ENCODE data around the gene IFT43. TPM values are rescaled to one million over a fixed set of nuclear protein-coding genes. Genes with fewer than 3 reads are reported as not detected.

Gene IFT43
- total and polyA plus RNA-seq, 10 of the 15 experiments (the other 5 are each of a cell fraction or from before 2014, with no cell fraction given) = 8.2 to 24.8 (median 14.0) TPM

- SMC1A ChIA-PET (ENCODE audit: uncharacterized antibody, unreplicated experiment) = no interaction called here
- POLR2A ChIA-PET = no interaction called here
- no peaks in the 10 kb centered on the region for H3K27me3 ChIP-seq (replicated peaks in 1 of 2; ENCODE audit: control insufficient read depth in 2 of 2, insufficient read depth in 2 of 2, low read length in 1 of 2)
Observed at GRCh38 chr14:75941030-75941429, 44.5 kb upstream of the IFT43 start.

More at GRCh38 chr14:75941030-75941429, 44.5 kb upstream of the IFT43 start:
- FAIRE-seq (no peak), ATAC-seq (no peak), DNase-seq (ENCODE audit: low read depth, low spot score) (no peak)
- intact Hi-C loops (cut with micrococcal nuclease; ENCODE audit: unreplicated experiment) (no loop called here), in situ Hi-C loops (cut with MboI) (no loop called here)
- Histone ChIP-seq H3K36me3 (ENCODE audit: control insufficient read depth in 2 of 2, insufficient read depth in 2 of 2, low read length in 1 of 2) (peaks cover 0 to 2% of the 10 kb centered on the region in 2 experiments; a peak in 1 of 4 replicates), H3K4me1 (ENCODE audit: control insufficient read depth, insufficient read depth, low read length) (no peaks in the 10 kb centered on the region), H4K20me1 (ENCODE audit: control insufficient read depth, insufficient read depth) (no peaks in the 10 kb centered on the region), H3K27ac (ENCODE audit: control insufficient read depth, insufficient read depth) (no peak overlapping the region), H3K4me3 (no peak overlapping the region), H3K79me2 (ENCODE audit: control insufficient read depth, insufficient read depth, low read length) (no peaks in the 10 kb centered on the region), H3K9ac (ENCODE audit: control insufficient read depth, insufficient read depth, low read length) (no peak overlapping the region), H3K9me3 (replicated peaks; ENCODE audit: control insufficient read depth, insufficient read depth, low read length) (no peaks in the 10 kb centered on the region), H3K4me2 (ENCODE audit: control insufficient read depth, insufficient read depth) (no peak overlapping the region), H2AFZ (ENCODE audit: control insufficient read depth, low read depth, low read length) (no peak overlapping the region)
- WGBS (ENCODE audit: insufficient coverage, insufficient replicate concordance, low lambda C conversion rate, missing lambda C conversion rate) = 71% methylated on average over 4 of the region's 4 CpGs
- BruUV-seq (replicated peaks) = no TSS peak
- ChIA-PET CTCF (interaction anchor here (0.7 to 1.4 kb wide), 2 partner anchors 35 to 733 kb away, joined by 3 to 4 read pairs; no protein-coding TSS in a partner anchor), RAD21 (ENCODE audit: unreplicated experiment) (no interaction called here)
- no peak for TF ChIP-seq E2F8 (IDR thresholded peaks at IDR 0.05; ENCODE audit: low read depth, partially characterized antibody)
- TF ChIP-seq USF1 (IDR thresholded peaks at IDR 0.05; ENCODE audit: borderline replicate concordance, extremely low read length, insufficient read depth, low read depth, low read length) = no peak
- no peak for TF ChIP-seq PAX5 (IDR thresholded peaks at IDR 0.05; ENCODE audit: borderline replicate concordance, low read depth, low read length)
